K562 (cell line): ENCODE results near the gene ZC3H6. TPM values are rescaled to one million over a fixed set of nuclear protein-coding genes. Genes with fewer than 3 reads are reported as not detected.
A peak's percentile ranks its signal among the peaks of the same experiment; 100 is the strongest.

ENCODE experiments used
- ATAC-seq: fragments of 200-7000 bp; cut with Tn5 transposase; 3 replicates; pipeline ENCODE4 v1.9.1; 2020; ENCODE audit warnings: moderate library complexity
- BruUV-seq: library from RNA; stranded (reverse); fragments of 400-500 nt; replicated peaks from 2 replicates; lab custom pipeline; 2021; lab: Mats Ljungman, UMichigan
- CTCF ChIA-PET: fragments of 300-600 bp; formaldehyde crosslinking; extraction: SDS; loops from one replicate; lab custom pipeline; 2021; ENCODE audit warnings: low intra/inter-chr PET ratio; lab: Yijun Ruan, JAX
- POLR2A ChIA-PET: fragments of 300-600, 350-650 bp; sonication (Branson Sonifier 250); formaldehyde crosslinking; extraction: SDS; loops from one replicate; lab custom pipeline; 2021; ENCODE audit warnings: antibody characterized with exemption, inconsistent platforms; lab: Yijun Ruan, JAX
- DNase-seq, 4 experiments: peaks; one replicate each; pipeline versions ENCODE4 v3.0.0 to v3.0.0-alpha.2; 2011 to 2018; ENCODE audit warnings: low spot score in 3 of 4, mixed read lengths in 3 of 4; ENCODE audit errors: extremely low read depth in 1 of 4
- FAIRE-seq: peaks from 2 replicates; lab custom pipeline; 2011; peaks lifted over from hg19 to GRCh38; lab: Jason Lieb, UNC
- H2AFZ ChIP-seq: 2 replicates; pipeline ENCODE4 v1.6.0; 2011; ENCODE audit warnings: low read depth, low read length, control low read depth, inconsistent platforms
- H3K27ac ChIP-seq: fragments of 200-600 bp; 3 replicates; pipeline ENCODE4 v1.8.0; 2011; ENCODE audit warnings: low read depth, mild to moderate bottlenecking, control low read depth, inconsistent platforms, low read length, moderate library complexity, mixed read lengths; ENCODE audit errors: extremely low read depth
- H3K27me3 ChIP-seq, 2 experiments: fragments of 300-600 bp in 1 of 2; 2 replicates in 1 of 2; 3 replicates in 1 of 2; pipeline versions ENCODE4 v1.6.0 to v1.8.0; 2011; ENCODE audit warnings: inconsistent platforms in 2 of 2, low read length in 2 of 2, mild to moderate bottlenecking in 1 of 2, mixed read lengths in 1 of 2, moderate library complexity in 1 of 2; ENCODE audit not compliant: control insufficient read depth in 2 of 2, insufficient read depth in 2 of 2
- H3K36me3 ChIP-seq: fragments of 300-600 bp; 3 replicates; pipeline ENCODE4 v1.8.0; 2011; ENCODE audit warnings: mild to moderate bottlenecking, low read length, inconsistent platforms; ENCODE audit not compliant: control insufficient read depth, insufficient read depth
- H3K4me1 ChIP-seq, 2 experiments: fragments of 200-600 bp in 1 of 2; replicated peaks in 1 of 2; 2 replicates in 1 of 2; 3 replicates in 1 of 2; pipeline versions ENCODE4 v1.5.1 to v1.8.0; 2011; ENCODE audit warnings: inconsistent platforms in 2 of 2, low read length in 2 of 2, mild to moderate bottlenecking in 1 of 2, mixed read lengths in 1 of 2, moderate library complexity in 1 of 2; ENCODE audit not compliant: control insufficient read depth in 2 of 2, insufficient read depth in 2 of 2
- H3K4me2 ChIP-seq: 2 replicates; pipeline ENCODE4 v1.6.1; 2011; ENCODE audit warnings: low read length, control low read depth, inconsistent platforms, mixed read lengths; ENCODE audit not compliant: insufficient read depth
- H3K4me3 ChIP-seq: fragments of 200-600 bp; sonication (generic), shearing (Covaris generic); 2 replicates; pipeline ENCODE4 v1.5.1; 2016; ENCODE audit warnings: control low read depth, inconsistent platforms
- H3K79me2 ChIP-seq: fragments of 200-600 bp; 3 replicates; pipeline ENCODE4 v1.8.0; 2011; ENCODE audit warnings: low read length, inconsistent platforms; ENCODE audit not compliant: control insufficient read depth, insufficient read depth
- H3K9ac ChIP-seq, 2 experiments: 2 replicates each; pipeline versions ENCODE4 v1.6.0 to v1.6.1; 2011; ENCODE audit warnings: low read depth in 2 of 2, low read length in 2 of 2, control low read depth in 1 of 2, inconsistent platforms in 1 of 2, mild to moderate bottlenecking in 1 of 2, mixed read lengths in 1 of 2; ENCODE audit not compliant: insufficient read depth in 1 of 2
- H3K9me1 ChIP-seq: one replicate; pipeline ENCODE4 v1.6.0; 2011; ENCODE audit warnings: inconsistent platforms, mild to moderate bottlenecking, low read length, moderate library complexity; ENCODE audit not compliant: control insufficient read depth, insufficient read depth
- H3K9me3 ChIP-seq: replicated peaks from 2 replicates; pipeline ENCODE4 v1.5.1; 2011; ENCODE audit warnings: low read depth, low read length, inconsistent platforms; ENCODE audit not compliant: control insufficient read depth, insufficient read depth
- H4K20me1 ChIP-seq: replicated peaks from 2 replicates; pipeline ENCODE4 v1.6.1; 2011; ENCODE audit warnings: low read length, inconsistent platforms, mixed read lengths; ENCODE audit not compliant: control insufficient read depth, insufficient read depth
- ARID1B ChIP-seq: fragments of 450-650 bp; IDR thresholded peaks from 2 replicates; pipeline ENCODE4 v1.6.1; 2016; ENCODE audit warnings: antibody characterized with exemption, mild to moderate bottlenecking, inconsistent platforms
- FOSL1 ChIP-seq: fragments of 200-800 bp; sonication (Bioruptor generic); conservative IDR thresholded peaks from 2 replicates; pipeline ENCODE4 v1.6.1; 2016; ENCODE audit warnings: missing genetic modification characterization, missing compliant biosample characterization
- HOXB6 ChIP-seq: fragments of 250-450 bp; sonication (Bioruptor Pico); IDR thresholded peaks from 2 replicates; pipeline ENCODE4 v1.5.1; 2022; ENCODE audit warnings: mild to moderate bottlenecking, borderline replicate concordance
- MTA1 ChIP-seq: fragments of 450-650 bp; IDR thresholded peaks from 2 replicates; pipeline ENCODE4 v1.6.1; 2017; ENCODE audit warnings: borderline replicate concordance
- POLR2H ChIP-seq: IDR thresholded peaks from 2 replicates; pipeline ENCODE4 v1.6.1; 2016; ENCODE audit warnings: missing genetic modification characterization, low read depth, mild to moderate bottlenecking, control low read depth, missing compliant biosample characterization, moderate library complexity
- RBM25 ChIP-seq: fragments of 200-400 bp; formaldehyde crosslinking; IDR thresholded peaks from 2 replicates; pipeline ENCODE4 v1.6.1; 2018; ENCODE audit warnings: low read length, low read depth, moderate library complexity; ENCODE audit not compliant: severe bottlenecking
- RHOXF2B ChIP-seq: fragments of 250-450 bp; sonication (Bioruptor Pico); conservative IDR thresholded peaks from 2 replicates; pipeline ENCODE4 v1.5.1; 2021
- STAG1 ChIP-seq: sonication (generic); formaldehyde crosslinking; IDR thresholded peaks from 2 replicates; pipeline ENCODE4 v1.5.0; 2020; ENCODE audit warnings: missing genetic modification reagents, borderline replicate concordance
- WGBS: fragments of 100-300 bp; shearing (Covaris generic); methylation state at CpG from one replicate; pipeline ENCODE4 v1.1.6; 2016; ENCODE audit warnings: low coverage, mixed read lengths; ENCODE audit not compliant: insufficient coverage; ENCODE audit errors: missing lambda C conversion rate; 5-methylcytosine and 5-hydroxymethylcytosine counted together
- in situ Hi-C: fragments of 300-500 bp; cut with MboI; formaldehyde crosslinking; loops from 4 replicates; pipeline ENCODE4 v1.15.0; 2018; ENCODE audit warnings: inconsistent platforms, mixed read lengths
- intact Hi-C: fragments of 100-400 bp; cut with micrococcal nuclease; formaldehyde crosslinking; loops from 2 replicates; pipeline ENCODE4 v1.14.2; 2022
- polyA plus RNA-seq, 8 experiments: library from polyadenylated mRNA; depleted of rRNA in 4 of 8; stranded (reverse) in 5 of 8; unstranded in 3 of 8; fragments of >200 nt; fragmentation: Nextera tagmentation in 2 of 8; fragmentation: Illumina TruSeq in 1 of 8; extraction: Ambion mirVana in 2 of 8; extraction: Trizol in 1 of 8; gene quantifications; 2 replicates each; pipeline versions ENCODE4 v1.2.1 to v1.2.3, GENCODE V29; 2011 to 2014; ENCODE audit warnings: inconsistent platforms in 1 of 8, missing spikeins in 1 of 8
- total RNA-seq, 7 experiments: library from RNA; depleted of rRNA in 6 of 7; stranded (reverse); fragments of >200 nt in 6 of 7; fragmentation: Illumina TruSeq in 2 of 7; extraction: Trizol in 2 of 7; gene quantifications; 2 replicates each; pipeline versions ENCODE4 v1.2.1 to v1.2.3, GENCODE V29; 2011 to 2021; ENCODE audit warnings: low replicate concordance in 1 of 7
- TF ChIP-seq, protein P1 (sequence below): fragments of 450-650 bp; IDR thresholded peaks from 2 replicates; pipeline ENCODE4 v1.6.1; 2016; ENCODE audit warnings: borderline replicate concordance
- TF ChIP-seq, protein P2 (sequence below), 2 experiments: IDR thresholded peaks in 1 of 2; conservative IDR thresholded peaks in 1 of 2; 2 replicates each; pipeline ENCODE4 v1.6.1; 2016; ENCODE audit warnings: low read depth in 2 of 2, mild to moderate bottlenecking in 1 of 2, missing compliant biosample characterization in 1 of 2, missing genetic modification characterization in 1 of 2, moderate library complexity in 1 of 2
- TF ChIP-seq, protein P3 (sequence below), 3 experiments: fragments of 200-800 bp in 1 of 3; fragments of 250-450 bp in 1 of 3; fragments of 450-650 bp in 1 of 3; sonication (Bioruptor Pico) in 1 of 3; sonication (Bioruptor generic) in 1 of 3; formaldehyde crosslinking in 1 of 3; IDR thresholded peaks; 2 replicates each; pipeline versions ENCODE4 v1.6.1 to v1.8.0; 2016 to 2022; ENCODE audit warnings: mild to moderate bottlenecking in 2 of 3, missing genetic modification characterization in 2 of 3, missing compliant biosample characterization in 1 of 3, moderate library complexity in 1 of 3

ZC3H6 gene
- total and polyA plus RNA-seq, 9 of the 15 experiments (the other 6 are each of a cell fraction or from before 2014, with no cell fraction given): 0.45 to 1.9 (median 1.5) TPM

- DNase-seq: peak; percentile 87 to 90 (median 88)
- no peak for FAIRE-seq
- no peaks in the 10 kb centered on the region for H3K27me3 ChIP-seq
- ChIA-PET CTCF (no interaction called here), POLR2A (no interaction called here)
- WGBS: under 1% methylated on average over 31 of the region's 66 CpGs
- H3K27ac ChIP-seq: peak overlapping the region; percentile 97
- H4K20me1 ChIP-seq: no peaks in the 10 kb centered on the region
- peaks cover 20% of the 10 kb centered on the region; the same call in 2 of the 3 replicates for H3K79me2 ChIP-seq
- ATAC-seq: peak; percentile 69
- peak overlapping the region; percentile 80 for H3K4me2 ChIP-seq
- H3K9me3 ChIP-seq: 0 out of 2 replicates have a peak, but pooled peaks cover 3% of the 10 kb centered on the region
- in situ Hi-C loops: no loop called here
- BruUV-seq: no TSS peak
- no peaks in the 10 kb centered on the region for H3K36me3 ChIP-seq
- H3K9ac ChIP-seq: peak overlapping the region; percentile 98 to 99
- H3K4me3 ChIP-seq: peak overlapping the region; percentile 65
- intact Hi-C loops: loop anchor here (5.0 kb wide), 1 partner anchor 306 kb away; the partner anchor contains the start of gene CHCHD5
- no peaks in the 10 kb centered on the region for H3K9me1 ChIP-seq
- peak overlapping the region; percentile 74 for H2AFZ ChIP-seq
- H3K4me1 ChIP-seq: peaks cover 9 to 16% of the 10 kb centered on the region in 2 experiments
- TF ChIP-seq FOSL1 (tag) (peak; percentile 54), STAG1 (CRISPR knock-in tag) (no peak), POLR2H (no peak), RHOXF2B (CRISPR knock-in tag) (no peak), ARID1B (no peak), MTA1 (no peak), RBM25 (no peak), HOXB6 (CRISPR knock-in tag) (no peak)
- TF ChIP-seq, protein P1, sequence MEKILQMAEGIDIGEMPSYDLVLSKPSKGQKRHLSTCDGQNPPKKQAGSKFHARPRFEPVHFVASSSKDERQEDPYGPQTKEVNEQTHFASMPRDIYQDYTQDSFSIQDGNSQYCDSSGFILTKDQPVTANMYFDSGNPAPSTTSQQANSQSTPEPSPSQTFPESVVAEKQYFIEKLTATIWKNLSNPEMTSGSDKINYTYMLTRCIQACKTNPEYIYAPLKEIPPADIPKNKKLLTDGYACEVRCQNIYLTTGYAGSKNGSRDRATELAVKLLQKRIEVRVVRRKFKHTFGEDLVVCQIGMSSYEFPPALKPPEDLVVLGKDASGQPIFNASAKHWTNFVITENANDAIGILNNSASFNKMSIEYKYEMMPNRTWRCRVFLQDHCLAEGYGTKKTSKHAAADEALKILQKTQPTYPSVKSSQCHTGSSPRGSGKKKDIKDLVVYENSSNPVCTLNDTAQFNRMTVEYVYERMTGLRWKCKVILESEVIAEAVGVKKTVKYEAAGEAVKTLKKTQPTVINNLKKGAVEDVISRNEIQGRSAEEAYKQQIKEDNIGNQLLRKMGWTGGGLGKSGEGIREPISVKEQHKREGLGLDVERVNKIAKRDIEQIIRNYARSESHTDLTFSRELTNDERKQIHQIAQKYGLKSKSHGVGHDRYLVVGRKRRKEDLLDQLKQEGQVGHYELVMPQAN: no peak
- TF ChIP-seq, protein P2, sequence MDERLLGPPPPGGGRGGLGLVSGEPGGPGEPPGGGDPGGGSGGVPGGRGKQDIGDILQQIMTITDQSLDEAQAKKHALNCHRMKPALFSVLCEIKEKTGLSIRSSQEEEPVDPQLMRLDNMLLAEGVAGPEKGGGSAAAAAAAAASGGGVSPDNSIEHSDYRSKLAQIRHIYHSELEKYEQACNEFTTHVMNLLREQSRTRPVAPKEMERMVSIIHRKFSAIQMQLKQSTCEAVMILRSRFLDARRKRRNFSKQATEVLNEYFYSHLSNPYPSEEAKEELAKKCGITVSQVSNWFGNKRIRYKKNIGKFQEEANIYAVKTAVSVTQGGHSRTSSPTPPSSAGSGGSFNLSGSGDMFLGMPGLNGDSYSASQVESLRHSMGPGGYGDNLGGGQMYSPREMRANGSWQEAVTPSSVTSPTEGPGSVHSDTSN (CRISPR knock-in tag; IDR thresholded peaks at IDR 0.05; ENCODE audit: low read depth): no peak
- TF ChIP-seq, protein P2 (tag; conservative IDR thresholded peaks at IDR 0.05; ENCODE audit: low read depth): no peak
- TF ChIP-seq, protein P3, sequence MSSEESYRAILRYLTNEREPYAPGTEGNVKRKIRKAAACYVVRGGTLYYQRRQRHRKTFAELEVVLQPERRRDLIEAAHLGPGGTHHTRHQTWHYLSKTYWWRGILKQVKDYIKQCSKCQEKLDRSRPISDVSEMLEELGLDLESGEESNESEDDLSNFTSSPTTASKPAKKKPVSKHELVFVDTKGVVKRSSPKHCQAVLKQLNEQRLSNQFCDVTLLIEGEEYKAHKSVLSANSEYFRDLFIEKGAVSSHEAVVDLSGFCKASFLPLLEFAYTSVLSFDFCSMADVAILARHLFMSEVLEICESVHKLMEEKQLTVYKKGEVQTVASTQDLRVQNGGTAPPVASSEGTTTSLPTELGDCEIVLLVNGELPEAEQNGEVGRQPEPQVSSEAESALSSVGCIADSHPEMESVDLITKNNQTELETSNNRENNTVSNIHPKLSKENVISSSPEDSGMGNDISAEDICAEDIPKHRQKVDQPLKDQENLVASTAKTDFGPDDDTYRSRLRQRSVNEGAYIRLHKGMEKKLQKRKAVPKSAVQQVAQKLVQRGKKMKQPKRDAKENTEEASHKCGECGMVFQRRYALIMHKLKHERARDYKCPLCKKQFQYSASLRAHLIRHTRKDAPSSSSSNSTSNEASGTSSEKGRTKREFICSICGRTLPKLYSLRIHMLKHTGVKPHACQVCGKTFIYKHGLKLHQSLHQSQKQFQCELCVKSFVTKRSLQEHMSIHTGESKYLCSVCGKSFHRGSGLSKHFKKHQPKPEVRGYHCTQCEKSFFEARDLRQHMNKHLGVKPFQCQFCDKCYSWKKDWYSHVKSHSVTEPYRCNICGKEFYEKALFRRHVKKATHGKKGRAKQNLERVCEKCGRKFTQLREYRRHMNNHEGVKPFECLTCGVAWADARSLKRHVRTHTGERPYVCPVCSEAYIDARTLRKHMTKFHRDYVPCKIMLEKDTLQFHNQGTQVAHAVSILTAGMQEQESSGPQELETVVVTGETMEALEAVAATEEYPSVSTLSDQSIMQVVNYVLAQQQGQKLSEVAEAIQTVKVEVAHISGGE (CRISPR knock-in tag; IDR thresholded peaks at IDR 0.05): peak in 1 of 3 experiments; percentile 12; a peak in 1 of 6 replicates
These were observed 733 bp downstream of the ZC3H6 start for GRCh38 chr2:112275887-112276773.
